SK-N-MC (cell line): Measurements from ENCODE around the gene ARHGAP26.

ENCODE experiments used
- DNase-seq: peaks from one replicate; pipeline ENCODE4 v3.0.0-alpha.2; 2011; ENCODE audit warnings: low read depth, low spot score
- H3K27ac ChIP-seq: fragments of 200-600 bp; sonication (generic); 2 replicates; pipeline ENCODE4 v1.5.1; 2016; ENCODE audit warnings: mixed run types
- H3K36me3 ChIP-seq: fragments of 200-600 bp; sonication (generic); 2 replicates; pipeline ENCODE4 v1.6.1; 2017; ENCODE audit warnings: antibody characterized with exemption, low read length, mixed read lengths; ENCODE audit not compliant: insufficient read depth
- H3K4me3 ChIP-seq: fragments of 200-600 bp; sonication (generic); 2 replicates; pipeline ENCODE4 v1.5.1; 2016
- H3K9ac ChIP-seq: fragments of 200-600 bp; sonication (generic); 2 replicates; pipeline ENCODE4 v1.8.0; 2017; ENCODE audit warnings: mixed run types, mixed read lengths; ENCODE audit not compliant: insufficient read length
- H3K9me3 ChIP-seq: fragments of 200-600 bp; sonication (generic); 2 replicates; pipeline ENCODE4 v1.6.1; 2017; ENCODE audit warnings: low read depth, mild to moderate bottlenecking, antibody characterized with exemption, low read length, moderate library complexity, mixed read lengths
- EZH2 ChIP-seq: fragments of 200-600 bp; sonication (generic); IDR thresholded peaks from one replicate; pipeline ENCODE4 v1.6.1; 2017; ENCODE audit warnings: antibody characterized with exemption
- FOXP2 ChIP-seq: optimal IDR thresholded peaks from 2 replicates; pipeline ENCODE3; 2011; ENCODE audit warnings: mild to moderate bottlenecking, moderate library complexity; ENCODE audit not compliant: insufficient read depth; ENCODE audit errors: extremely low read length, control extremely low read depth
- POLR2AphosphoS5 ChIP-seq: IDR thresholded peaks from 2 replicates; pipeline ENCODE4 v1.6.1; 2012; ENCODE audit warnings: mild to moderate bottlenecking, low read depth, low read length, borderline replicate concordance

ARHGAP26 gene

DNA sequence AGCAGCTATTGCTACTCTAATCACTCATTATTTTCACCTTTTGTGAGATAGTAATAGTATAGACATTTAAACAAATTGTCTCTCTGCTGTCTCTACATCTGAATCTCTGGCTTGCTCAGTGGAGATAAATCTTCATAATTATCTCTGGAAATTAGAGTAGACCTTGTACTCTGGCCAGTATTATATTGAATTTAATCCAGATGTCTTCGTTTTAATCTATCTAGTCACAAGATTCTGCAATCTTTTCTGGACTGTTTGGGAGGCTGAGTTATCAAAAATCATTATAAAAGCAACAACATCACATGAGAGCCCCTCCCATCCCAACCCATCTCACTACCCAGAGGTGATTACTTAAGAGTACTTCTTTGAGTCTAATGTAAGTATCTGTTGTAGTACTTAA, 19.0 kb downstream of the ARHGAP26 start:
- H3K9me3 ChIP-seq, result no peaks in the 10 kb centered on the region
- no peak for TF ChIP-seq FOXP2
- H3K9ac ChIP-seq, result no peak overlapping the region
- no peak for DNase-seq
- H3K27ac ChIP-seq, result no peak overlapping the region
- H3K4me3 ChIP-seq, result no peak overlapping the region
- no peaks in the 10 kb centered on the region for H3K36me3 ChIP-seq

DNA sequence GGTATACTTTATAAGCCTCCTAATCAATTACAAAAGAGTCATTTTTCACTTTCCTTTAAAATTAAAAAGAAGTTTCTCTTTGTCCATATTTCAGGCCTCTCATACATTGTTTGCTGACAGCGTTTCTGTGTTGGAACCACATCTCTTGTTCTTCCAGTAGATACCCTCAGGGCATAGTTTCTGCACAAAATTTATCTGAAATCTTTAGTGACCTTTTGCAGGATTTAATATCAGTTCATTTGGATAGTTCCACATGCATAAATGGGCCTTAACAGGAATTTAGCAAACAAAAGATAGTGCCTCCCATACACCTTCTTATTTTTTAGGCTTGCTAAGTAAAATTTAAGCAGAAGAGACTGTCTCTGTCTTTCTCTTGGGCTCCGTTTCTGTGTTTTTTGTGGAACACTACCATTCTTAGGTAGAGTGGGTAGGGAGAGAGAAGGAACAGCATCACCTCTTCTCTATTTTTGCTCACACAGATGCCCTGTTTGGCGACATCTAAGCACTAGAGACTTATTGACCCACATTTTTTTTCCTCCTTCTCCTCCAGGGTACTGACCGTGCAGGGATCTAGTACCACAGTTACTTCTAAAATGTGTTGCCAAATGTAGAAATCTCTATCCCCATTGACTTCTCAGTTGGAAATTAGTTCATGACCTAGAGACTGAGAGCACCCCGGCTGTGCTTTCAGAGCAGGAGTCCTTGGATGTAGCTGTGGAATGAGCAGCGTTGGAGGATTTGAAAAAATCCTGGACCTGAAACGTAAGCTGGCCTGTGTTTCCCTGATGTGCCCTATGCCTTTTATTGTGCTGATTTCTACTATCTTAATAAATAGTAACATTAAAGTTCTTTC, 22.1 kb downstream of the ARHGAP26 start:
- Histone ChIP-seq H3K36me3 (no peaks in the 10 kb centered on the region), H3K4me3 (no peak overlapping the region), H3K9me3 (no peaks in the 10 kb centered on the region), H3K9ac (no peak overlapping the region), H3K27ac (no peak overlapping the region)
- TF ChIP-seq EZH2 (no peak), POLR2AphosphoS5 (no peak), FOXP2 (no peak)
- DNase-seq, result no peak

DNA sequence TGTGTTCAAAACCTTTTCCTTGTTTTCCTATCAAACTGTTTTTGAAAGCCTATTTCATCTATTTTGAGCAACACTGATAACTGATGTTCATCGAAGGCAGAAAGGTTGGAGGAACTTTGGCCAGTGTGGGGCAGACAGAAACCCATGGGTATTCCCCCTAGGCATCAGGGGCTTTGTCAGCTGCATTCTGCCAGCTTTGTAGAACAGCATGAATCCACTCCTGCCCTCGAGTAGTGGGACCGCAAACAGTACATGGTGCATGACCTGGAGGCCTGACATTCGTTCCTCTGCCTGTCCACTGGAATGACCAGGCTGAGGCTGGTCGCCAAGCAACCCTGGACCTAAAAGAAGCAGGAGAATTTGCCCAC, 22.7 kb downstream of the ARHGAP26 start:
- Histone ChIP-seq H3K9ac (no peak overlapping the region), H3K27ac (no peak overlapping the region), H3K9me3 (no peaks in the 10 kb centered on the region), H3K4me3 (no peak overlapping the region), H3K36me3 (no peaks in the 10 kb centered on the region)
- TF ChIP-seq POLR2AphosphoS5 (no peak), EZH2 (no peak), FOXP2 (no peak)
- DNase-seq, result no peak

DNA sequence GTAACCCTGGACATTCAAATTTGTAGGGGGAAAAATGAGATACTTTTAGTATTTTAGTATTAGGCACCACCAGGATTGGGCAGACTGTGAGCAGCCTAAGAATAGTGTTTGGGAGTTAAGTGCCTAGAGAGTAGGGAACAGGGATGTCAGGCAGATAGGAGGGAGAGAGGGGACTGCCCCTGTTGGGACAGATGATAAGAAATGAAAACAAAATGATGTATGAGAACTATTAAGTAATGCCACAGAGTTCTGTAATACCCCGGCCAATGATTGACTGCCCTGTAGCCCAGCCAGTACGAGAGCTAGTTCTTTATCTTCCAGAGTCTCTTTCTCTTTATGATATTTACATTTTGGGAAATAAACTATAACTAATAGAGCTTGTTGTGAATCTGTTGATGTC, 24.4 kb downstream of the ARHGAP26 start:
- Histone ChIP-seq H3K27ac (no peak overlapping the region), H3K36me3 (no peaks in the 10 kb centered on the region)
- no peak for TF ChIP-seq FOXP2
- TF ChIP-seq EZH2, result no peak
- no peak for TF ChIP-seq POLR2AphosphoS5

DNA sequence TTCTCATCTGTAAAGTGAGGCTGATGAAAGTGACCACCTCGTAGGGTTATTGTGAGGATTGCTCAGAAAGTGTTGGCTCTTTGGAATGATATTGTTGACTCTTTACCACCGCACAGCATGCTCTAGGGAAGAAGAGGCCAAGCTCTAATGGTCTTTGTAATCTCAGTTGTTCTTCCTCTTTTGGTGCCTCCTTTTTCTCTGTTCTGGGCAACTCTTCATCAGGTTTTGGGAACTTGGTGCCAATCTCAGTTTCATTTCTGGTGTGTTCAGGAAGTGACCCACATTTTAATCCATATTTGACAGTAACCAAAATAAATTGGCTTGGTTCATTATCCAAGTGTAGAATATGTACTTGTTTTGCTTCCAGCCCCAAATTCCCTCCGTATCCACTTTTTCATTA, 25.1 kb downstream of the ARHGAP26 start:
- no peak overlapping the region for H3K27ac ChIP-seq
- H3K36me3 ChIP-seq, result no peaks in the 10 kb centered on the region
- no peak overlapping the region for H3K9ac ChIP-seq
- TF ChIP-seq POLR2AphosphoS5, result no peak
- TF ChIP-seq EZH2, result no peak
- TF ChIP-seq FOXP2, result no peak
- no peaks in the 10 kb centered on the region for H3K9me3 ChIP-seq
- H3K4me3 ChIP-seq, result no peak overlapping the region
- no peak for DNase-seq

More for the DNA sequence above, 24.4 kb downstream of the ARHGAP26 start:
- DNase-seq, result no peak
- Histone ChIP-seq H3K9me3 (no peaks in the 10 kb centered on the region), H3K9ac (no peak overlapping the region), H3K4me3 (no peak overlapping the region)

DNA sequence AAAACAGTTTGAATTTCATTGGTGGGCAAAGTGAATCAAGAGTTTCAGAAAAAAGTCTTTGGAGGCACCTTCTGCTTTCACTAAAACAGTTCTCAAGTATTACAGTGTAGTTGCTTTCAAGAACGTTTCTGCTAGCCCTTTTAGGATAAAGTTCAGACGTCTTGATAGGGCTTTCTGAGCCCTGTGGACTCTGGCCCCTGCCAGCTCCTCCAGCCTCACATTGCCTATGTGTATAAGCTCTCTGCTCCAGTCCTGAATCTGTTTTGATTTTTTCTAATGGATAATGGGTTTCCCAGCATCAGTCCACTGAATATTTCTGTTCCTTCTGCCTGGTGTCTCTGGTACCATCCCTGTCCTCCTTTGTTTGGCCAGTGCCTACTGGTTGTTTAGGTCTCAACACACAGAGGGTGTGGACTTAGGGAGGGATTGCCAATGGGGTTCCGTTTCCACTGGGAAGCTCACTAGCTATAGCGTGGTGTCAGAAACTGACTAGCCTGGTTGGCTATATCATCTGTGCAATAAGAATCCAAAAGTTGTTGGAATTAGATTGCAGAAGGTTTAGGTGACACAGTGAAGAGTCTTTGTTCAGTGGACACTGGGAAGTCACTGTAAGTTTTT, 26.4 kb downstream of the ARHGAP26 start:
- H3K9ac ChIP-seq, result no peak overlapping the region
- no peak overlapping the region for H3K27ac ChIP-seq
- no peaks in the 10 kb centered on the region for H3K9me3 ChIP-seq
- H3K36me3 ChIP-seq, result no peaks in the 10 kb centered on the region
- no peak overlapping the region for H3K4me3 ChIP-seq
- no peak for TF ChIP-seq FOXP2
- TF ChIP-seq POLR2AphosphoS5, result no peak
- TF ChIP-seq EZH2, result no peak
- no peak for DNase-seq

DNA sequence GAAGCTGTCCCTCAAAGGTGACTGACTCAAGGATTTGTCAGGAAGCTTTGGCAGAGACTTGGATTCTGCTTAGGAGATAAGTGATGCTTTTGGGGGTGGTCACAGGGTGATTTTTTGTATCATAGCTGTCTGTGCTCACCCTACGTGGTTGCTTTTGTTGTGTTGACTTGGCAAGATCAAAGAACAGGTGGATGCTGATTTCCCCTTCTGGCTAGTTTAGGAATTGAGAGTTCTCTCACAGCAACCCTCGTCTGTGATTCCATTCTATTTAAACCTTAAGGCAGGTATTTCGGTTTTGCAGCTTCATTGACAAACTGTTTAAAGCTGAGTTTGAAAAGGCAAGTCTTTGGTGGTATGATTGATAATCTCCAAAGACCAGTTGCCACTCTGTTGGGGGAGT, 27.2 kb downstream of the ARHGAP26 start:
- H3K27ac ChIP-seq, result no peak overlapping the region
- H3K9ac ChIP-seq, result no peak overlapping the region
- no peak for DNase-seq
- no peaks in the 10 kb centered on the region for H3K36me3 ChIP-seq
- no peak overlapping the region for H3K4me3 ChIP-seq
- TF ChIP-seq POLR2AphosphoS5 (no peak), FOXP2 (no peak)
- no peaks in the 10 kb centered on the region for H3K9me3 ChIP-seq

DNA sequence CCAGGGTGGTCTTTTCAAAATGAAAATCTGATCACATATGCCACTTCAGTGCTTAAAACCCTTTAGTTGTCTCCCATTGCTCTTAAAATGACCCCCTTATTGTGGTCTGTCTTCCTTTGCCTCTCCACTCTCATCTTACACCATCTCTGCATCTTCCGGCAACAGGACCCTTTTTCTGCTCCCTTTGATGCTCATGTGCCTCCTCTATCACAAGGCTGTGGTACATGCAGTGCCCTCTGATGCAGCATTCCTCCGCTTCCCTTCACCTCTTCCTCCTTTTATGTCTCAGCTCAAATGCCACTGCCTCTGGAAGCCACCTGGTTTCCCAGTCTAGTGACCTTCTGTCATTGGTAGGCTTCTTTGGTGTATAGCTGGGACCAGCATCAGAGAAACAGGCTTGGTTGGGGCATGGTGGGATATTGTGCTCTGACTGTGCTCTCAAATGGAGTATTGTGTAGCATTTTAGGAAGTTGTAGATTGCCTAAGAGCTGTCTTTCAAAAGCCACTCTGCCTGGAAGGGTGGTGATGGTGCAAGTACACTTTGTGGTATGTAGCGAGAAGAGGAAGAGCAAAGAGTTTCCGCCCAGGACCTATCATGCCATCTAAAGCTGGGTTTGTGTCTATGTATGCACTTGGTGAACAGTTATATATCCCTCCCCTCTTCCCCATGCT, 28.1 kb downstream of the ARHGAP26 start:
- Histone ChIP-seq H3K27ac (no peak overlapping the region), H3K9me3 (no peaks in the 10 kb centered on the region), H3K36me3 (no peaks in the 10 kb centered on the region), H3K9ac (no peak overlapping the region), H3K4me3 (no peak overlapping the region)
- no peak for DNase-seq
- TF ChIP-seq FOXP2, result no peak
- no peak for TF ChIP-seq EZH2
- no peak for TF ChIP-seq POLR2AphosphoS5
